ENCODE results near the gene CEP131.

The CEP131 gene

GRCh38 chr17:81197409-81197795 lies 25.4 kb downstream of the CEP131 start:
- DNase-seq = no peak

- no peak for DNase-seq
Observed at GRCh38 chr17:81196505-81197408, 26.0 kb downstream of the CEP131 start.

DNA sequence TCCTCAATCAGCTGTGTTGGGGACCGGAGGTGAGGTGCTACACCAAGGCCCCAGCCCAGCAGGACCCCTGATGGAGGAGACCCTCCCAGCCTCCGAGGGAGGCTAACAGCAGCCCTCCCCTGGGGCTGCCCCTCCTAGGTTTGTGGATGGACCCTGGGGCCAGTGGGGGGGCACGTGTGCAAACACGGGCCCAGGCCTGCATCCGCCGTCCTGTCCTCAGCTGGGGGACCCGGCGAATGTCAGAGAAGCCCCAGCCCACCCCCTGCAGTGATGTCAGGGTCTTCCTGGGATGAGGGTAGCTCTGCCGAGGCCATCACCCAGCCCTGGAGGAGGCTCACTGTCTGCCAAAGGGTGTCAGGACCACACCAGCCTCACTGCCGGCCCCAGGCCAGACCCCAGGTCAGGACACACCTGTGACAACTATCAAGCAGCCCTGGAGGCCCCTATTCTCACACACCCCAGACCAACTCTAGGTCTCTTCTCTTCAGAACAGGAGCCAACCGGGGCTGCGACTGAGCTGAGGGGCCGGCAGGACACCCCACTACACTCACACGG lies 26.7 kb downstream of the CEP131 start:
- DNase-seq = no peak

GRCh38 chr17:81194941-81195901 lies 27.5 kb downstream of the CEP131 start:
- DNase-seq = no peak

DNA sequence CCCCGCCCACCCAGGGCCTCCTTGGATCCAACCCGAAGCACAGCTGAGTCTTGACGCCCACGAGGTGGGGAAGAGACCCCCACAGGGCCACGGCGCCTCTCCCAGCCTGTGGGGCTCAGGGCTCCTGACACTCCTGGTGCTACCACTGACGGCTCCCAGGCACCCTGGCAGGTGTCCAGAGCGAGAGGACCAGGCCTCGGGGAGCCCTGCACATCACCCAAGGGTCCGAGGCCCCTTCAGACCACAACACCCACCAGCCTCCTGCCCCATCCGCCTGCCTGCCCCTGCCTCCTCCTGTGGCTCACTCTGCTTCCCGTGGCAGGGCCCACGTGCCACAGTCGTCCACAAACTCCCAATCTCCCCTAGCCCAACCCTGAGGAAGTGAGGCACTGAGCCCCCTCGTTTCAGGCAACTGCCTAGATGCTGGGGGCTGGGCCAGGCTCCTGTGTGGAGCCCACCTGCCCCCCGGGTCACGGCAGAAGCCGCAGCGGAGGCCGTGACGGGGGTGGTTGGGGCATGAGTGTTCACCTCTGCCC lies 28.5 kb downstream of the CEP131 start:
- no peak for DNase-seq

GRCh38 chr17:81193470-81194224 lies 29.1 kb downstream of the CEP131 start:
- no peak for DNase-seq

DNA sequence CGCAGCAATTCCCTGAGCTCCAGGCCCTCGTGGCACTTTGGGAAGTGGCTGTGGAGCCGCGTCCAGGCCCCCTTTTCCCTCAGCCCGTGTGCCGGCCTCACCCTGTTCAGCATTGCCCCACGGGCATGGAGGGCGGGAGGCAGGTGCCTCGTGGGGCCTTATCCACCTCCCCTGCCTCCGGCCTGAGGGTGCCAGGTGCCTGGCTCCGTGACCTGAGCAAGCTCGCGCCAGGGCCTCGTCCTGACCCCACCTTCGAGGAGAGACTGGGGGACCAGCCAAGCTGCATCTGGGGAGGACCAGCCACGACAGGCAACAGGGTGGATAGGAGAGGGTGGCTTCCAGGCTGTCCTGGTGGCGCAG lies 29.7 kb downstream of the CEP131 start:
- no peak for DNase-seq

- DNase-seq = no peak
Observed at GRCh38 chr17:81192386-81193050, 30.2 kb downstream of the CEP131 start.

DNA sequence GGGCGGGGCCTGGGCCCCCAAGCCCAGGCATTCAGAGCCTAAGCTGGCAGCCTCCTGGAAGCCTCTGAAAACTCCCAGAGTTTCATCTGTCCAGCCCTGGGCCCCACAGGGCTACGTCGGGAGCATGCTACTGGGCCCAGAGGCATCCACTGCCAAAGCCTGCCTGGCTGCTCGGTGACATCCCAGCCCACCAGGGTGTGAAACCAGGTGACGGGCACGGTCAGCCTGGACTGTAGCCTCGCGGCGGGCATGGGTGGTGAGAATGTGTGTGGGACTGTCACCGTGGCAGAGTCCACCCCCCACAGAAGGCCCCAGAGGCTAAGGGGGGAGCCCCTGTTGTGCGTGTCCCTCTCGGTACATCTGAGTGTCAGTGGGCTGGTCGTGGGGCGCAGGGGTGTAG lies 31.1 kb downstream of the CEP131 start:
- DNase-seq = no peak

- no peak for DNase-seq
Observed at GRCh38 chr17:81191116-81191515, 31.6 kb downstream of the CEP131 start.

- no peak for DNase-seq
Observed at GRCh38 chr17:81190591-81190990, 32.2 kb downstream of the CEP131 start.

GRCh38 chr17:81189670-81190530 lies 32.9 kb downstream of the CEP131 start:
- DNase-seq = no peak

GRCh38 chr17:81189016-81189415 lies 33.7 kb downstream of the CEP131 start:
- DNase-seq = no peak

- DNase-seq = no peak
Observed at GRCh38 chr17:81188491-81188840, 34.3 kb downstream of the CEP131 start.

- no peak for DNase-seq
Observed at GRCh38 chr17:81187586-81188490, 34.9 kb downstream of the CEP131 start.

DNA sequence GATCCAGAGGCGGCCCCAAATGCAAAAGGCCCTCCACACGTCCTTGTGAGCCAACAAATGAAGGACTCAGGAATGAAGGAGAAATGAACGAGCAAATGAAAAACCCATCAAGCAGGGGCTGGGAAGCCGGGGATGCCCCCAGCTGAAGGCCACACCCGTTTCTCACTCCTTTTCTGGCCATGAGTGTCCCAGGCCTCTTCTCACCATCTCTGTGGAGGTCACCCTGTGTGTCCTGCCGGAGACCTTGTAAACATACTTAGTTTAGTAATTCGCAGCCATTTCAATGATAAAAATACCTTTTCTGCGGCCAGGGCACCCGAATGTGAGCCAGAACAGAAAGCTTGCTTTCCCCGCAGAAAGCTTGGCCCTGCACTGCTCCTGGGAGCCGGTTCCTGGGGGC lies 35.6 kb downstream of the CEP131 start:
- no peak for DNase-seq

DNA sequence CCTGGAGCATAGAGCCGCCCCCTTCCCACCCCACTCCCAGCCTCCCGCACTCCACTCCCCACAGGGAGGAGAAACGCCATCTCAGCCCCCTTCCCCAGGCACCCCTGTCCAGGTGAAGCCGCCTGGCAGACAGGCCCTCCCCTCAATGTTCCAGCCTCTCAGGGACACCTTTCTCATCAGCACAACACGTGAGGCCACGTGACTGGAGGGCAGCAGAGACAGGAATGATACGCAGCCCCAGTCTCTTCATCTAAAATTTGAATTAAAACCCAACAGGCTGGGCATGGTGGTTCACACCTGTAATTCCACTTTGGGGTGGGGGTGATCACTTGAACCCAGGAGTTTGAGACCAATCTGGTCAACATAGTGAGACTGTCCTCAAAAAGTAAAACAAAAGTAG lies 36.6 kb downstream of the CEP131 start:
- no peak for DNase-seq

GRCh38 chr17:81184555-81184954 lies 38.2 kb downstream of the CEP131 start:
- DNase-seq = no peak

DNA sequence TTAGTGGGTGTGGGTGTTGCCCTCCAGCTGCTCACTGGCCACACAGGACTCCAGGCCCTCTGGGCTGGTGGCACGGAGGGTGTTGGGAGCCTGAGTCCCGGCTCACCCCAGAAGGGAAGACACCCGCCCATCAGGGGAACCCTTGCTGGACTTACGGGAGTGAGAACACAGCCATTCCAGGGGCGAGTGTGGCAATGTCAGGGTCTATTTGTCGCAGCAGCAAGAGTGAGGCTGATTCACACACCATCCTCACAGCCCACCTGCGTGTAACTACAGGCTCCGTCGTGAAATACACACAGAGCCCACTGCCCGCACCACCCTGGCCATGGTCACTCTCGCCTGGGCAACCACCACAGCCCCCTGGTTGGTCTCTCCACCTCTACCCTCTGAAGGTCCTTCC lies 39.0 kb downstream of the CEP131 start:
- no peak for DNase-seq

- DNase-seq = no peak
Observed at GRCh38 chr17:81183316-81183715, 39.4 kb downstream of the CEP131 start.
